HEK293 (cell line): ENCODE results near the gene ZDHHC14.

Source experiments
- CTCF ChIA-PET: fragments of 350-600 bp; formaldehyde crosslinking; extraction: SDS; loops from one replicate; lab custom pipeline; 2021; ENCODE audit warnings: antibody characterized with exemption; lab: Yijun Ruan, JAX
- POLR2A ChIA-PET: fragments of 300-600 bp; formaldehyde crosslinking; extraction: SDS; loops from one replicate; lab custom pipeline; 2020; ENCODE audit warnings: antibody characterized with exemption, inconsistent platforms; lab: Yijun Ruan, JAX
- H3K27ac ChIP-seq: fragments of 200-500 bp; sonication (Bioruptor generic); 2 replicates; pipeline ENCODE4 v1.5.1; 2014; ENCODE audit warnings: low read depth, low read length, control low read depth, inconsistent platforms; ENCODE audit errors: extremely low read depth
- H3K36me3 ChIP-seq, 2 experiments: fragments of 200-500 bp in 1 of 2; sonication (Bioruptor generic) in 1 of 2; 1 replicate in 1 of 2; 2 replicates in 1 of 2; pipeline ENCODE4 v1.5.1; 2014 to 2017; ENCODE audit warnings: inconsistent platforms in 2 of 2, low read length in 2 of 2; ENCODE audit not compliant: control insufficient read depth in 2 of 2, insufficient read depth in 1 of 2
- H3K4me1 ChIP-seq: fragments of 200-500 bp; sonication (Bioruptor generic); 2 replicates; pipeline ENCODE4 v1.5.1; 2014; ENCODE audit warnings: mild to moderate bottlenecking, low read length, inconsistent platforms; ENCODE audit not compliant: control insufficient read depth, insufficient read depth
- H3K4me3 ChIP-seq: 2 replicates; pipeline ENCODE4 v1.5.1; 2011; ENCODE audit warnings: low read depth, mild to moderate bottlenecking, control low read depth, low read length, moderate library complexity
- H3K9me3 ChIP-seq: fragments of 200-500 bp; sonication (Bioruptor generic); 2 replicates; pipeline ENCODE4 v1.5.1; 2014; ENCODE audit warnings: low read depth, low read length, inconsistent platforms; ENCODE audit not compliant: control insufficient read depth, insufficient read depth
- GLIS1 ChIP-seq: fragments of 450-650 bp; formaldehyde crosslinking; IDR thresholded peaks from 2 replicates; pipeline ENCODE4 v1.5.1; 2016; ENCODE audit warnings: missing biosample characterization, missing genetic modification characterization
- TRIM28 ChIP-seq: IDR thresholded peaks from 2 replicates; pipeline ENCODE4 v1.6.1; 2011; ENCODE audit warnings: low read length, control low read depth, borderline replicate concordance
- ZBTB8A ChIP-seq: fragments of 450-650 bp; formaldehyde crosslinking; IDR thresholded peaks from 2 replicates; pipeline ENCODE4 v1.5.1; 2016; ENCODE audit warnings: missing biosample characterization, missing genetic modification characterization
- ZFP41 ChIP-seq: fragments of 450-650 bp; formaldehyde crosslinking; IDR thresholded peaks from 2 replicates; pipeline ENCODE4 v1.5.1; 2016; ENCODE audit warnings: missing biosample characterization, missing genetic modification characterization, borderline replicate concordance
- ZFP69B ChIP-seq: fragments of 450-650 bp; formaldehyde crosslinking; IDR thresholded peaks from 2 replicates; pipeline ENCODE4 v1.5.1; 2016; ENCODE audit warnings: missing biosample characterization, missing genetic modification characterization
- ZNF146 ChIP-seq: fragments of 450-650 bp; formaldehyde crosslinking; IDR thresholded peaks from 2 replicates; pipeline ENCODE4 v1.5.1; 2016; ENCODE audit warnings: missing biosample characterization, missing genetic modification characterization
- ZNF155 ChIP-seq: fragments of 450-650 bp; formaldehyde crosslinking; IDR thresholded peaks from 2 replicates; pipeline ENCODE4 v1.5.1; 2016; ENCODE audit warnings: missing biosample characterization, missing genetic modification characterization
- ZNF202 ChIP-seq: fragments of 450-650 bp; formaldehyde crosslinking; IDR thresholded peaks from 2 replicates; pipeline ENCODE4 v1.5.1; 2016; ENCODE audit warnings: missing biosample characterization, missing genetic modification characterization, borderline replicate concordance
- ZNF239 ChIP-seq: fragments of 450-650 bp; formaldehyde crosslinking; IDR thresholded peaks from 2 replicates; pipeline ENCODE4 v1.5.1; 2016; ENCODE audit warnings: missing biosample characterization, missing genetic modification characterization
- ZNF266 ChIP-seq: fragments of 450-650 bp; formaldehyde crosslinking; IDR thresholded peaks from 2 replicates; pipeline ENCODE4 v1.5.1; 2016; ENCODE audit warnings: missing biosample characterization, missing genetic modification characterization, low read depth
- ZNF335 ChIP-seq: fragments of 450-650 bp; formaldehyde crosslinking; conservative IDR thresholded peaks from 2 replicates; pipeline ENCODE4 v1.5.1; 2016; ENCODE audit warnings: missing biosample characterization, missing genetic modification characterization
- ZNF544 ChIP-seq: fragments of 450-650 bp; formaldehyde crosslinking; IDR thresholded peaks from 2 replicates; pipeline ENCODE4 v1.5.0; 2017; ENCODE audit warnings: missing biosample characterization, missing genetic modification characterization
- ZNF596 ChIP-seq: fragments of 450-650 bp; IDR thresholded peaks from 2 replicates; pipeline ENCODE4 v1.5.0; 2018; ENCODE audit warnings: missing biosample characterization, mild to moderate bottlenecking, missing genetic modification characterization, moderate library complexity
- ZNF600 ChIP-seq: fragments of 450-650 bp; formaldehyde crosslinking; IDR thresholded peaks from 2 replicates; pipeline ENCODE4 v1.5.1; 2016; ENCODE audit warnings: missing biosample characterization, missing genetic modification characterization
- ZNF664 ChIP-seq: fragments of 450-650 bp; formaldehyde crosslinking; IDR thresholded peaks from 2 replicates; pipeline ENCODE4 v1.5.1; 2016; ENCODE audit warnings: missing biosample characterization, missing genetic modification characterization
- ZNF677 ChIP-seq: fragments of 450-650 bp; IDR thresholded peaks from 2 replicates; pipeline ENCODE4 v1.5.0; 2018; ENCODE audit warnings: missing biosample characterization, mild to moderate bottlenecking, missing genetic modification characterization, moderate library complexity
- ZNF837 ChIP-seq: fragments of 450-650 bp; formaldehyde crosslinking; IDR thresholded peaks from 2 replicates; pipeline ENCODE4 v1.5.1; 2016; ENCODE audit warnings: missing biosample characterization, missing genetic modification characterization
- TF ChIP-seq, protein P1 (sequence below): fragments of 450-650 bp; formaldehyde crosslinking; IDR thresholded peaks from 2 replicates; pipeline ENCODE4 v1.5.1; 2016; ENCODE audit warnings: missing biosample characterization, missing genetic modification characterization
- TF ChIP-seq, protein P2 (sequence below): fragments of 450-650 bp; formaldehyde crosslinking; IDR thresholded peaks from 2 replicates; pipeline ENCODE4 v1.5.1; 2016; ENCODE audit warnings: missing biosample characterization, missing genetic modification characterization
- TF ChIP-seq, protein P3 (sequence below): fragments of 450-650 bp; formaldehyde crosslinking; IDR thresholded peaks from 2 replicates; pipeline ENCODE4 v1.5.1; 2017; ENCODE audit warnings: missing biosample characterization, missing genetic modification characterization

Gene ZDHHC14

DNA sequence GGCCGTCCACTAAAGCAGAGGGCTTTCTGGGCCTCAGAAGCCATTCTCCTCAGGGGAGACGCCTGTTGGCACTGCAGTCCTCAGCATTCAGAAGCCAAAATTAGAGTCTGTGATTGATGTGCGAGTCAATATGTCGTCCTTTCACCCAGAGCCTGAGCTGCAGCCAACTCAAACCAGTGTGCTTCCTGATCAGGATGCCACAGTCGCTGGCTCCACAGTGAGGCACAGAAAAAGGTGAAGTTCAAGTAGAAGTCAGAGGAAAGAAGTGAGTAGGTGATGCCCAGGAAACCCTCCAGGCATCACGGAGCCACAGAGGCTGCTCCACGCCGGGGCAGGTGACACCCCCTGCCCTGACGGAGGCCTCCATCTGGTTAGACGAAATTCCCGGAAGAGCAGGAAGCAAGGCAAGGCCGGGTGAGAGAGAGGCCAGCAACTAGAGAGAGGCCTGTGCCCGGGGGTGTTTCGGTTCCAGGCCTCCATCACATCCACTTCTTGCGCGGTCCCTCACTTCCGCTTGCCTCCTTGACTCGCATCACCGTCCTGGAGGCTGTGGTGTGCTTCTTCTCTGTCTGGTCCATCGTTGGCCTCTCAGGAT, 264.3 kb downstream of the ZDHHC14 start:
- no peaks in the 10 kb centered on the region for H3K9me3 ChIP-seq
- H3K36me3 ChIP-seq, result peaks cover 0 to 3% of the 10 kb centered on the region in 2 experiments; a peak in 1 of 3 replicates
- CTCF ChIA-PET, result interaction anchor here (0.7 kb wide), 1 partner anchor 35 kb away, joined by 4 read pairs; no protein-coding TSS in a partner anchor
- POLR2A ChIA-PET, result interaction anchor here (0.6 kb wide), 1 partner anchor 241 kb away, joined by 4 read pairs; no protein-coding TSS in a partner anchor
- TF ChIP-seq ZNF664, result no peak
- no peak for TF ChIP-seq ZNF155 (tag by site-specific recombination)
- TF ChIP-seq ZNF266 (tag by site-specific recombination), result no peak
- no peak for TF ChIP-seq TRIM28
- TF ChIP-seq ZNF596 (tag by site-specific recombination), result no peak
- no peak for TF ChIP-seq ZFP69B
- no peak for TF ChIP-seq ZNF146
- no peak for TF ChIP-seq GLIS1
- TF ChIP-seq ZNF544 (tag by site-specific recombination), result no peak
- TF ChIP-seq, protein P1, sequence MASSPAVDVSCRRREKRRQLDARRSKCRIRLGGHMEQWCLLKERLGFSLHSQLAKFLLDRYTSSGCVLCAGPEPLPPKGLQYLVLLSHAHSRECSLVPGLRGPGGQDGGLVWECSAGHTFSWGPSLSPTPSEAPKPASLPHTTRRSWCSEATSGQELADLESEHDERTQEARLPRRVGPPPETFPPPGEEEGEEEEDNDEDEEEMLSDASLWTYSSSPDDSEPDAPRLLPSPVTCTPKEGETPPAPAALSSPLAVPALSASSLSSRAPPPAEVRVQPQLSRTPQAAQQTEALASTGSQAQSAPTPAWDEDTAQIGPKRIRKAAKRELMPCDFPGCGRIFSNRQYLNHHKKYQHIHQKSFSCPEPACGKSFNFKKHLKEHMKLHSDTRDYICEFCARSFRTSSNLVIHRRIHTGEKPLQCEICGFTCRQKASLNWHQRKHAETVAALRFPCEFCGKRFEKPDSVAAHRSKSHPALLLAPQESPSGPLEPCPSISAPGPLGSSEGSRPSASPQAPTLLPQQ (tag by site-specific recombination), result no peak
- TF ChIP-seq ZNF837 (tag by site-specific recombination), result no peak
- H3K4me3 ChIP-seq, result no peak overlapping the region
- H3K4me1 ChIP-seq, result peaks cover 13% of the 10 kb centered on the region; the same call in 1 of the 2 replicates
- no peak overlapping the region for H3K27ac ChIP-seq

DNA sequence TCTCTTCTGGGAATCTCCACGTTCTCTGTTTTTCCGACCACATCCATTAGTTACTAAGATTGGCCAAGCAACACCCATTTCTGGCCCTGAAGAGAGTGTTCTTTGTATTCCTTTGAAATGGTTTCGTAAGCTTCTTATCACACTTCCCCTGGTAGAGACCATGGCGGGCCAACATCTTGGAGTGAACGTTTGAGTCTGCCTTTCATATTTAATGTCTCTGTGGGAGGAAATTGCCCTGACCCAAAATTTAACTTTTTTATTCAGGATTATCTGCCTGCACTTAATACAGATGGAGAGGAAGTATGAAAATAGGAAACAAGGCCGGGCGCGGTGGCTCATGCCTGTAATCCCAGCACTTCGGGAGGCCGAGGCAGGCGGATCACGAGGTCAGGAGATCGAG, 265.0 kb downstream of the ZDHHC14 start:
- Histone ChIP-seq H3K36me3 (peaks cover 0 to 3% of the 10 kb centered on the region in 2 experiments; a peak in 1 of 3 replicates), H3K27ac (no peak overlapping the region), H3K4me1 (peaks cover 13% of the 10 kb centered on the region; the same call in 1 of the 2 replicates), H3K4me3 (no peak overlapping the region), H3K9me3 (no peaks in the 10 kb centered on the region)
- TF ChIP-seq ZNF202 (tag by site-specific recombination) (no peak), ZFP41 (tag by site-specific recombination) (no peak), ZNF335 (tag by site-specific recombination) (no peak), ZBTB8A (tag by site-specific recombination) (no peak), ZNF677 (tag by site-specific recombination) (no peak), ZNF239 (tag by site-specific recombination) (no peak), ZNF600 (tag by site-specific recombination) (no peak)
- TF ChIP-seq, protein P2, sequence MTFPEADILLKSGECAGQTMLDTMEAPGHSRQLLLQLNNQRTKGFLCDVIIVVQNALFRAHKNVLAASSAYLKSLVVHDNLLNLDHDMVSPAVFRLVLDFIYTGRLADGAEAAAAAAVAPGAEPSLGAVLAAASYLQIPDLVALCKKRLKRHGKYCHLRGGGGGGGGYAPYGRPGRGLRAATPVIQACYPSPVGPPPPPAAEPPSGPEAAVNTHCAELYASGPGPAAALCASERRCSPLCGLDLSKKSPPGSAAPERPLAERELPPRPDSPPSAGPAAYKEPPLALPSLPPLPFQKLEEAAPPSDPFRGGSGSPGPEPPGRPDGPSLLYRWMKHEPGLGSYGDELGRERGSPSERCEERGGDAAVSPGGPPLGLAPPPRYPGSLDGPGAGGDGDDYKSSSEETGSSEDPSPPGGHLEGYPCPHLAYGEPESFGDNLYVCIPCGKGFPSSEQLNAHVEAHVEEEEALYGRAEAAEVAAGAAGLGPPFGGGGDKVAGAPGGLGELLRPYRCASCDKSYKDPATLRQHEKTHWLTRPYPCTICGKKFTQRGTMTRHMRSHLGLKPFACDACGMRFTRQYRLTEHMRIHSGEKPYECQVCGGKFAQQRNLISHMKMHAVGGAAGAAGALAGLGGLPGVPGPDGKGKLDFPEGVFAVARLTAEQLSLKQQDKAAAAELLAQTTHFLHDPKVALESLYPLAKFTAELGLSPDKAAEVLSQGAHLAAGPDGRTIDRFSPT, result no peak
- TF ChIP-seq, protein P3, sequence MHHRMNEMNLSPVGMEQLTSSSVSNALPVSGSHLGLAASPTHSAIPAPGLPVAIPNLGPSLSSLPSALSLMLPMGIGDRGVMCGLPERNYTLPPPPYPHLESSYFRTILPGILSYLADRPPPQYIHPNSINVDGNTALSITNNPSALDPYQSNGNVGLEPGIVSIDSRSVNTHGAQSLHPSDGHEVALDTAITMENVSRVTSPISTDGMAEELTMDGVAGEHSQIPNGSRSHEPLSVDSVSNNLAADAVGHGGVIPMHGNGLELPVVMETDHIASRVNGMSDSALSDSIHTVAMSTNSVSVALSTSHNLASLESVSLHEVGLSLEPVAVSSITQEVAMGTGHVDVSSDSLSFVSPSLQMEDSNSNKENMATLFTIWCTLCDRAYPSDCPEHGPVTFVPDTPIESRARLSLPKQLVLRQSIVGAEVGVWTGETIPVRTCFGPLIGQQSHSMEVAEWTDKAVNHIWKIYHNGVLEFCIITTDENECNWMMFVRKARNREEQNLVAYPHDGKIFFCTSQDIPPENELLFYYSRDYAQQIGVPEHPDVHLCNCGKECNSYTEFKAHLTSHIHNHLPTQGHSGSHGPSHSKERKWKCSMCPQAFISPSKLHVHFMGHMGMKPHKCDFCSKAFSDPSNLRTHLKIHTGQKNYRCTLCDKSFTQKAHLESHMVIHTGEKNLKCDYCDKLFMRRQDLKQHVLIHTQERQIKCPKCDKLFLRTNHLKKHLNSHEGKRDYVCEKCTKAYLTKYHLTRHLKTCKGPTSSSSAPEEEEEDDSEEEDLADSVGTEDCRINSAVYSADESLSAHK, result no peak
- ChIA-PET CTCF (interaction anchor here (0.9 to 1.3 kb wide), 2 partner anchors 12 to 21 kb away, joined by 3 to 10 read pairs; no protein-coding TSS in a partner anchor), POLR2A (interaction anchor here (0.6 kb wide), 1 partner anchor 469 kb away, joined by 3 read pairs; no protein-coding TSS in a partner anchor)
